Loucy (cell line): Measurements from ENCODE around the gene GIGYF2.
A peak's percentile ranks its signal among the peaks of the same experiment; 100 is the strongest.

Experiments used
- H2AFZ ChIP-seq: fragments of 200-600 bp; sonication (generic); 2 replicates; pipeline ENCODE4 v1.6.0; 2016; ENCODE audit warnings: antibody characterized with exemption, mild to moderate bottlenecking, low read length, moderate library complexity
- H3F3A ChIP-seq: fragments of 200-600 bp; 2 replicates; pipeline ENCODE4 v1.6.0; 2016; ENCODE audit warnings: antibody characterized with exemption, low read depth, mild to moderate bottlenecking
- H3K27me3 ChIP-seq: fragments of 200-600 bp; sonication (generic); 2 replicates; pipeline ENCODE4 v1.6.1; 2014; ENCODE audit warnings: low read length, mild to moderate bottlenecking; ENCODE audit not compliant: insufficient read depth, poor library complexity, severe bottlenecking
- H3K36me3 ChIP-seq: fragments of 200-600 bp; sonication (generic); 2 replicates; pipeline ENCODE4 v1.6.1; 2016; ENCODE audit warnings: low read length; ENCODE audit not compliant: insufficient read depth
- H3K4me1 ChIP-seq: fragments of 200-600 bp; sonication (generic); 2 replicates; pipeline ENCODE4 v1.5.1; 2014; ENCODE audit warnings: low read length, mild to moderate bottlenecking; ENCODE audit not compliant: insufficient read depth, poor library complexity, severe bottlenecking
- H3K4me2 ChIP-seq: fragments of 200-600 bp; sonication (generic); 2 replicates; pipeline ENCODE4 v1.6.0; 2014; ENCODE audit warnings: antibody characterized with exemption, low read length, low read depth, mild to moderate bottlenecking; ENCODE audit not compliant: poor library complexity, severe bottlenecking
- H3K4me3 ChIP-seq: fragments of 200-600 bp; sonication (generic); 2 replicates; pipeline ENCODE4 v1.5.1; 2014; ENCODE audit warnings: low read length, mild to moderate bottlenecking, mixed read lengths; ENCODE audit not compliant: poor library complexity, severe bottlenecking
- H3K79me2 ChIP-seq: fragments of 200-600 bp; sonication (generic); 2 replicates; pipeline ENCODE4 v1.6.1; 2014; ENCODE audit warnings: low read length; ENCODE audit not compliant: insufficient read depth
- H3K9ac ChIP-seq: fragments of 200-600 bp; sonication (generic); 2 replicates; pipeline ENCODE4 v1.6.0; 2014; ENCODE audit warnings: mild to moderate bottlenecking, low read depth, low read length, moderate library complexity; ENCODE audit not compliant: poor library complexity, severe bottlenecking
- H3K9me2 ChIP-seq: fragments of 200-600 bp; sonication (generic); replicated peaks from 2 replicates; pipeline ENCODE4 v1.6.1; 2016; ENCODE audit warnings: low read depth, low read length, mixed read lengths
- H3K9me3 ChIP-seq: fragments of 200-600 bp; sonication (generic); 2 replicates; pipeline ENCODE4 v1.6.1; 2014; ENCODE audit warnings: mild to moderate bottlenecking, antibody characterized with exemption, low read length, low read depth; ENCODE audit not compliant: insufficient read depth
- H4K20me1 ChIP-seq: fragments of 200-600 bp; sonication (generic); 2 replicates; pipeline ENCODE4 v1.6.0; 2014; ENCODE audit warnings: antibody characterized with exemption, low read length, mild to moderate bottlenecking; ENCODE audit not compliant: insufficient read depth, poor library complexity, severe bottlenecking
- CTCF ChIP-seq: fragments of 200-600 bp; sonication (generic); conservative IDR thresholded peaks from 2 replicates; pipeline ENCODE4 v1.5.1; 2014; ENCODE audit warnings: mild to moderate bottlenecking, antibody characterized with exemption, low read length
- EZH2phosphoT487 ChIP-seq: fragments of 200-600 bp; IDR thresholded peaks from 2 replicates; pipeline ENCODE4 v1.6.1; 2018; ENCODE audit warnings: antibody characterized with exemption, mild to moderate bottlenecking, moderate library complexity, borderline replicate concordance

GIGYF2 gene

GRCh38 chr2:232873909-232874641 is 176.9 kb downstream of the GIGYF2 start:
- no peaks in the 10 kb centered on the region for H3K36me3 ChIP-seq
- no peaks in the 10 kb centered on the region for H3K27me3 ChIP-seq
- TF ChIP-seq EZH2phosphoT487 (no peak), CTCF (no peak)
- H3K4me2 ChIP-seq, result no peak overlapping the region
- H4K20me1 ChIP-seq, result no peaks in the 10 kb centered on the region
- no peaks in the 10 kb centered on the region for H3K9me2 ChIP-seq
- H3K4me1 ChIP-seq, result no peaks in the 10 kb centered on the region
- no peaks in the 10 kb centered on the region for H3K9me3 ChIP-seq
- H2AFZ ChIP-seq, result peak overlapping the region; percentile 46; the same call in 1 of the 2 replicates
- no peaks in the 10 kb centered on the region for H3F3A ChIP-seq
- H3K79me2 ChIP-seq, result no peaks in the 10 kb centered on the region
- no peak overlapping the region for H3K4me3 ChIP-seq
- H3K9ac ChIP-seq, result no peak overlapping the region

GRCh38 chr2:232874677-232875223 is 177.6 kb downstream of the GIGYF2 start:
- no peaks in the 10 kb centered on the region for H3K36me3 ChIP-seq
- no peak overlapping the region for H3K4me2 ChIP-seq
- H3K4me1 ChIP-seq, result no peaks in the 10 kb centered on the region
- no peak for TF ChIP-seq EZH2phosphoT487
- no peak for TF ChIP-seq CTCF
- H3K79me2 ChIP-seq, result no peaks in the 10 kb centered on the region
- no peak overlapping the region for H3K9ac ChIP-seq
- no peak overlapping the region for H2AFZ ChIP-seq
- no peaks in the 10 kb centered on the region for H3K9me3 ChIP-seq
- no peak overlapping the region for H3K4me3 ChIP-seq
- H3K9me2 ChIP-seq, result no peaks in the 10 kb centered on the region
- no peaks in the 10 kb centered on the region for H3F3A ChIP-seq
- H3K27me3 ChIP-seq, result no peaks in the 10 kb centered on the region
- no peaks in the 10 kb centered on the region for H4K20me1 ChIP-seq

- Histone ChIP-seq H3K9ac (no peak overlapping the region), H4K20me1 (no peaks in the 10 kb centered on the region), H3K4me3 (no peak overlapping the region), H3F3A (no peaks in the 10 kb centered on the region), H3K4me1 (no peaks in the 10 kb centered on the region), H3K36me3 (no peaks in the 10 kb centered on the region), H3K27me3 (no peaks in the 10 kb centered on the region), H3K4me2 (no peak overlapping the region), H2AFZ (no peak overlapping the region), H3K79me2 (no peaks in the 10 kb centered on the region), H3K9me3 (no peaks in the 10 kb centered on the region), H3K9me2 (no peaks in the 10 kb centered on the region)
- TF ChIP-seq CTCF (no peak), EZH2phosphoT487 (no peak)
Measured at GRCh38 chr2:232875256-232876121, 178.4 kb downstream of the GIGYF2 start.
